Measurements from ENCODE around the gene FAM222B. TPM values are rescaled to one million over a fixed set of nuclear protein-coding genes. Genes with fewer than 3 reads are reported as not detected.

Gene FAM222B
- total RNA-seq, 1 donor from 2014 or later = 17.3 TPM

- DNase-seq (ENCODE audit: low spot score) = peak; percentile 95
- ATAC-seq = peak; percentile 94
- intact Hi-C loops (cut with DNase I) = no loop called here
Observed at GRCh38 chr17:28710861-28711722, 131.5 kb downstream of the FAM222B start.

- ATAC-seq (no peak), DNase-seq (ENCODE audit: low spot score) (no peak)
- intact Hi-C loops (cut with DNase I) = no loop called here
Observed at GRCh38 chr17:28707339-28707720, 135.3 kb downstream of the FAM222B start.

- intact Hi-C loops (cut with DNase I) = no loop called here
- ATAC-seq (no peak), DNase-seq (ENCODE audit: low spot score) (no peak)
Observed at GRCh38 chr17:28706471-28707338, 135.9 kb downstream of the FAM222B start.

Small RNA genes within 50 kb of the gene (microRNA-seq; reads per million reads assigned to microRNA genes)
- not detected for gene MIR451B

Other genes starting within 250 kb of the FAM222B start
- gene SPAG5, start 243.8 kb downstream of the FAM222B start, total RNA-seq = 20.9 TPM
- gene RSKR, start 228.6 kb downstream of the FAM222B start, total RNA-seq = 14.4 TPM
- 115 TPM for gene BLTP2, start 197.6 kb downstream of the FAM222B start, total RNA-seq
- gene SDF2, start 180.9 kb downstream of the FAM222B start, total RNA-seq = 33.7 TPM
- 70.7 TPM for gene SUPT6H, start 180.6 kb downstream of the FAM222B start, total RNA-seq
- gene PROCA1, start 130.9 kb downstream of the FAM222B start, total RNA-seq = 7.6 TPM
- gene RAB34, start 124.9 kb downstream of the FAM222B start, total RNA-seq = 81.3 TPM
- 1,089 TPM for gene RPL23A, start 122.8 kb downstream of the FAM222B start, total RNA-seq
- gene TLCD1, start 116.6 kb downstream of the FAM222B start, total RNA-seq = 3.1 TPM
- 3.4 TPM for gene NEK8, start 114.0 kb downstream of the FAM222B start, total RNA-seq
- gene TRAF4, start 98.8 kb downstream of the FAM222B start, total RNA-seq = 39.2 TPM
- 23.0 TPM for gene ERAL1, start 12.2 kb upstream of the FAM222B start, total RNA-seq
- gene FLOT2, start 54.9 kb upstream of the FAM222B start, total RNA-seq = 111 TPM
- gene DHRS13, start 60.3 kb upstream of the FAM222B start, total RNA-seq = 9.6 TPM
- 42.8 TPM for gene PHF12, start 108.7 kb upstream of the FAM222B start, total RNA-seq
- not detected for gene SEZ6, start 163.2 kb upstream of the FAM222B start, total RNA-seq
- 1.5 TPM for gene PIPOX, start 200.4 kb upstream of the FAM222B start, total RNA-seq